Measurements from ENCODE around the gene RSPH10B. TPM values are rescaled to one million over a fixed set of nuclear protein-coding genes. Genes with fewer than 3 reads are reported as not detected.
"Not testable (repeated sequence)": the region's sequence is repeated elsewhere in the genome, so short reads cannot be mapped to it uniquely, and the experiment has no call there.

The RSPH10B gene
- total RNA-seq (ENCODE audit: low replicate concordance) = 0.11 and 0.56 TPM in 2 replicates

DNA sequence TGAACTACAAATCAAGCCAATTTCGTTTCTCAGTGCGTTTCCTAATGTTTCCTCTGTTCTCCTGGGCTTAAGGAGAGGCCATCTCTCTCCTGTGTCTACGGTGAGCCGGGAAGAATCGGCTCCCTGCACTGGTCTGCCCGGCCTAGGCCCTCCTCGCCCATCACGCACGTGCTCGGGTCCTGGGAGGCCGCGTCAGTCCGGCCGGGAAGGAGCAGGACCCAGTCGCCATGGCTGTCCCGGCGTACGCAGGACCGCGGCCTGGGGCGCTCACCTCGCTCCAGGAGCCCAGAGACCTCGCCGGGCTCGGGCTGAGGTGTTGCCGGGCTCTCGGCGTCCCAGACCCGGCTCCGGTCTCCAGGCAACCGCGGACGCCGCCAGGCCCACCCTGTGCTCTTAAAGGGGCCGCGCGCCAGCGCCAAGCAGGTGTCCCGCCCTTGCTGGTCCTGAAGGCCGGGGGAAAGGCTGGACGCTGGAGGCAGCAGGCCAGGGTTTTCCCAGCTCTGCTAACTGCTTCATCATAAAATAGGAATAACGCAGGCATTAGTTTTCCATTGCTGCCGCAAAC lies at the start of gene RSPH10B:
TSS of gene RSPH10B (minus strand) at position 343 of the 565 bp plus-strand sequence. CDS start 3,573 bp downstream, outside the sequence.
- not testable (repeated sequence) for H3K4me1 Mint-ChIP-seq; H3K4me1 ChIP-seq; H4K20me1 ChIP-seq (ENCODE audit: low read depth); H3K9me3 ChIP-seq (ENCODE audit: low read depth); H3K27me3 Mint-ChIP-seq (ENCODE audit: insufficient read depth, low read depth); H3K36me3 ChIP-seq; H3K36me3 Mint-ChIP-seq; H3K9me3 Mint-ChIP-seq; H2AFZ ChIP-seq (replicated peaks); H3F3A ChIP-seq (ENCODE audit: low read depth); H3K9ac ChIP-seq; H3K27ac Mint-ChIP-seq; H3K4me3 Mint-ChIP-seq; H3K27me3 ChIP-seq; H3K79me2 ChIP-seq (ENCODE audit: low read depth); H3K27ac ChIP-seq
- peak; percentile 14 for DNase-seq (ENCODE audit: low spot score)
- Histone ChIP-seq H3K4me3 (peak within 1 kb of the TSS; percentile 32), H3K4me2 (peak within 1 kb of the TSS; percentile 70)

DNA sequence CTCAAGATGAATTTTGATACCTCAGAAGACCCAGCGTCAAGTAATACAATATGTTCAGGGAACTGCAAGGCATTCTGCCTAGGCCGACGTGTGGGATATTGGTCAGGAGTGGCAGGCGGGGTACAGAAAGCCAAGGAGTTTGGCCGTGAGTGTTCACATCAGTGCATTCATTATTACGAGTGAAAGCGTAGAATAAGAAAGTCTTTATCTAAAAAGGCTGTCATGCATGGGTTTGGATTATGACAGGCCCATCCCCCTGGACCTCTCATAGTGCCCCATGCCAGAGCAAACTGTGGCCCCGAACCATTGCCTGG lies 46.1 kb upstream of the RSPH10B start:
- Mint-ChIP-seq H3K27me3 (ENCODE audit: insufficient read depth, low read depth) (peaks cover 2% of the 10 kb centered on the region), H3K27ac (no peak overlapping the region), H3K4me1 (no peaks in the 10 kb centered on the region), H3K9me3 (no peaks in the 10 kb centered on the region), H3K36me3 (peaks cover 33% of the 10 kb centered on the region), H3K4me3 (no peak overlapping the region)
- H4K20me1 ChIP-seq (ENCODE audit: low read depth) = peaks cover 3% of the 10 kb centered on the region
- no peaks in the 10 kb centered on the region for H3K4me1 ChIP-seq
- H3K4me3 ChIP-seq = no peak overlapping the region
- no peak overlapping the region for H3K27ac ChIP-seq
- DNase-seq (ENCODE audit: low spot score) = no peak
- no peaks in the 10 kb centered on the region for H3K27me3 ChIP-seq
- H3K9ac ChIP-seq = no peak overlapping the region
- H3K79me2 ChIP-seq (ENCODE audit: low read depth) = peaks cover 37% of the 10 kb centered on the region
- no peak overlapping the region for H2AFZ ChIP-seq (replicated peaks)
- H3K36me3 ChIP-seq = no peaks in the 10 kb centered on the region
- TF ChIP-seq CTCF (IDR thresholded peaks at IDR 0.05) (no peak), EZH2 (IDR thresholded peaks at IDR 0.05) (no peak), EZH2phosphoT487 (IDR thresholded peaks at IDR 0.05) (no peak)
- no peaks in the 10 kb centered on the region for H3K9me3 ChIP-seq (ENCODE audit: low read depth)
- peaks cover 2% of the 10 kb centered on the region for H3F3A ChIP-seq (ENCODE audit: low read depth)
- H3K4me2 ChIP-seq = no peak overlapping the region

GRCh38 chr7:6015917-6016652 lies 45.6 kb upstream of the RSPH10B start:
- Mint-ChIP-seq H3K27ac (no peak overlapping the region), H3K9me3 (no peaks in the 10 kb centered on the region), H3K27me3 (ENCODE audit: insufficient read depth, low read depth) (peaks cover 2% of the 10 kb centered on the region), H3K4me3 (no peak overlapping the region), H3K4me1 (no peaks in the 10 kb centered on the region), H3K36me3 (peaks cover 29% of the 10 kb centered on the region)
- Histone ChIP-seq H3K36me3 (no peaks in the 10 kb centered on the region), H3F3A (ENCODE audit: low read depth) (no peaks in the 10 kb centered on the region), H3K9ac (no peak overlapping the region), H3K4me2 (no peak overlapping the region), H3K9me3 (ENCODE audit: low read depth) (no peaks in the 10 kb centered on the region), H4K20me1 (ENCODE audit: low read depth) (no peaks in the 10 kb centered on the region), H3K4me3 (no peak overlapping the region), H3K4me1 (no peaks in the 10 kb centered on the region), H3K79me2 (ENCODE audit: low read depth) (peaks cover 42% of the 10 kb centered on the region), H2AFZ (replicated peaks) (no peak overlapping the region), H3K27ac (no peak overlapping the region), H3K27me3 (no peaks in the 10 kb centered on the region)
- DNase-seq (ENCODE audit: low spot score) = no peak
- TF ChIP-seq EZH2 (IDR thresholded peaks at IDR 0.05) (no peak), EZH2phosphoT487 (IDR thresholded peaks at IDR 0.05) (no peak), CTCF (IDR thresholded peaks at IDR 0.05) (no peak)

All from neural progenitor cell (in vitro differentiated cells).